Ovary (tissue), 9 donors: ENCODE measurements around the gene HSDL1. TPM values are rescaled to one million over a fixed set of nuclear protein-coding genes. Genes with fewer than 3 reads are reported as not detected.

Experiments
- DNase-seq, 5 donors: peaks; one replicate each; pipeline ENCODE4 v3.0.0-alpha.2; 2019 to 2020
- H3K27ac ChIP-seq, 2 donors: fragments of 200-600 bp; one replicate each; pipeline versions ENCODE4 v1.5.1 to v1.8.0; 2019 to 2022
- H3K27me3 ChIP-seq: fragments of 200-600 bp; one replicate; pipeline ENCODE4 v1.8.0; 2022
- H3K36me3 ChIP-seq: fragments of 200-600 bp; sonication (generic); one replicate; pipeline ENCODE4 v1.5.1; 2019
- H3K4me1 ChIP-seq: one replicate; pipeline ENCODE4 v1.8.1; 2013; ENCODE audit warnings: mild to moderate bottlenecking, moderate library complexity; ENCODE audit not compliant: insufficient read depth
- H3K4me3 ChIP-seq: fragments of 200-600 bp; sonication (generic); one replicate; pipeline ENCODE4 v1.5.1; 2017
- H3K9me3 ChIP-seq, 2 donors: fragments of 200-600 bp in 1 of 2; sonication (generic) in 1 of 2; one replicate each; pipeline versions ENCODE4 v1.5.1 to v1.8.1; 2013 to 2019; ENCODE audit warnings: mild to moderate bottlenecking in 1 of 2, moderate library complexity in 1 of 2
- EP300 ChIP-seq: sonication (generic); formaldehyde crosslinking; IDR thresholded peaks from one replicate; pipeline ENCODE4 v1.6.1; 2017; ENCODE audit warnings: antibody characterized with exemption
- POLR2A ChIP-seq: fragments of 450-650 bp; IDR thresholded peaks from one replicate; pipeline ENCODE4 v1.6.1; 2017; ENCODE audit warnings: antibody characterized with exemption, mild to moderate bottlenecking, moderate library complexity
- WGBS, 3 donors: extraction: QIAGEN DNeasy Blood & Tissue Kit in 1 of 3; methylation state at CpG; one replicate each; pipeline versions ENCODE4 v1.1.5 to v1.1.7; 2013 to 2017; 5-methylcytosine and 5-hydroxymethylcytosine counted together
- intact Hi-C, 4 donors: fragments of 100-400 bp; cut with DNase I; formaldehyde crosslinking; loops; one replicate each; pipeline versions ENCODE4 v1.11.0 to v1.15.1; 2022 to 2023
- polyA plus RNA-seq, 2 donors: library from polyadenylated mRNA; stranded (reverse); fragments of 200-250 nt in 1 of 2; fragments of 350-450 nt in 1 of 2; fragmentation: Illumina TruSeq in 1 of 2; extraction: RNeasy Lipid Tissue Mini Kit (QIAGEN cat#74804) in 1 of 2; gene quantifications; one replicate each; pipeline ENCODE4 v1.2.3, GENCODE V29; 2013 to 2014
- total RNA-seq, 7 donors: library from RNA; depleted of rRNA in 2 of 7; stranded (reverse); fragments of >200 nt in 2 of 7; fragmentation: NEBNext Ultra II Directional in 3 of 7; extraction: Animal tissue kit (Norgen Biotek cat#: 25700) in 3 of 7; gene quantifications; one replicate each; pipeline versions ENCODE4 v1.1.0 to v1.2.4, GENCODE V29; 2016 to 2023
- TF ChIP-seq, protein P1 (sequence below), 3 donors: fragments of 450-650 bp in 2 of 3; fragments of 200-600 bp in 1 of 3; IDR thresholded peaks; one replicate each; pipeline versions ENCODE4 v1.5.1 to v1.8.0; 2016 to 2022; ENCODE audit warnings: antibody characterized with exemption in 3 of 3, mild to moderate bottlenecking in 1 of 3
- donor health status: DM: no; HTN: no; CAD: no; lungs with moderate emphysema.
- donor health status: DM: no; HTN: no; CAD: no.
- donor health status: Bipolar disorder and iron deficiency.
- donor health status: DM: yes; HTN: yes; CAD: no.
- donor health status: DM: no; HTN: no; CAD: no.
- donor health status: DM: yes; HTN: yes; CAD: no.

Gene HSDL1
- total and polyA plus RNA-seq, 9 donors = 17.5 to 34.1 (median 27.2) TPM

DNA sequence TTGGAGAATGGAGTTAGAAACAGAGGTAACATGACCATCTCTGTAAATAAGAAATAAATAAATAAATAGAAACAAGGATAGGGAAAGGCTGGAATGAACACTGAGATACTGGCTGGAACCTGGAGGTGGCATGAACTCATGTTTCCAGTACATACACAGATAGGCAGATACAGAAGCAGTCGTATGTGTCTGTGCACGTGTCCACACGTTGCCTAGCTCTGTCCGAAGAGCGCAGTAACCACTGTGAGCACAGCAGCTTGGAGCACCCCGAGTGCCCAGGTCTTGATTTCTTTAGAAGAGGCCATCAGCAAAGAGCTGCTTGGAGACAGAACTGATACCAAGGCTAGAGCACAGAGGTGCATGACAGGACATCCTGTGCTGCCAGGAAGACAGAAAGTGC, 65.3 kb downstream of the HSDL1 start:
- H3K27me3 ChIP-seq = no peaks in the 10 kb centered on the region
- H3K27ac ChIP-seq = no peak overlapping the region
- no peak overlapping the region for H3K4me3 ChIP-seq
- H3K36me3 ChIP-seq = no peaks in the 10 kb centered on the region
- intact Hi-C loops = loop anchor here (5.0 to 10.0 kb wide), 3 partner anchors 95 to 105 kb away; partner anchors contain the start of gene TAF1C (in 2 of the 4)
- WGBS, 3 donors = 85 to 89% (median 87%) methylated on average over 6 of the region's 6 CpGs
- no peak for DNase-seq
- no peaks in the 10 kb centered on the region for H3K4me1 ChIP-seq
- H3K9me3 ChIP-seq = no peaks in the 10 kb centered on the region
- no peak for TF ChIP-seq POLR2A
- TF ChIP-seq EP300 = no peak
- TF ChIP-seq, protein P1, sequence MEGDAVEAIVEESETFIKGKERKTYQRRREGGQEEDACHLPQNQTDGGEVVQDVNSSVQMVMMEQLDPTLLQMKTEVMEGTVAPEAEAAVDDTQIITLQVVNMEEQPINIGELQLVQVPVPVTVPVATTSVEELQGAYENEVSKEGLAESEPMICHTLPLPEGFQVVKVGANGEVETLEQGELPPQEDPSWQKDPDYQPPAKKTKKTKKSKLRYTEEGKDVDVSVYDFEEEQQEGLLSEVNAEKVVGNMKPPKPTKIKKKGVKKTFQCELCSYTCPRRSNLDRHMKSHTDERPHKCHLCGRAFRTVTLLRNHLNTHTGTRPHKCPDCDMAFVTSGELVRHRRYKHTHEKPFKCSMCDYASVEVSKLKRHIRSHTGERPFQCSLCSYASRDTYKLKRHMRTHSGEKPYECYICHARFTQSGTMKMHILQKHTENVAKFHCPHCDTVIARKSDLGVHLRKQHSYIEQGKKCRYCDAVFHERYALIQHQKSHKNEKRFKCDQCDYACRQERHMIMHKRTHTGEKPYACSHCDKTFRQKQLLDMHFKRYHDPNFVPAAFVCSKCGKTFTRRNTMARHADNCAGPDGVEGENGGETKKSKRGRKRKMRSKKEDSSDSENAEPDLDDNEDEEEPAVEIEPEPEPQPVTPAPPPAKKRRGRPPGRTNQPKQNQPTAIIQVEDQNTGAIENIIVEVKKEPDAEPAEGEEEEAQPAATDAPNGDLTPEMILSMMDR (IDR thresholded peaks at IDR 0.05) = no peak

DNA sequence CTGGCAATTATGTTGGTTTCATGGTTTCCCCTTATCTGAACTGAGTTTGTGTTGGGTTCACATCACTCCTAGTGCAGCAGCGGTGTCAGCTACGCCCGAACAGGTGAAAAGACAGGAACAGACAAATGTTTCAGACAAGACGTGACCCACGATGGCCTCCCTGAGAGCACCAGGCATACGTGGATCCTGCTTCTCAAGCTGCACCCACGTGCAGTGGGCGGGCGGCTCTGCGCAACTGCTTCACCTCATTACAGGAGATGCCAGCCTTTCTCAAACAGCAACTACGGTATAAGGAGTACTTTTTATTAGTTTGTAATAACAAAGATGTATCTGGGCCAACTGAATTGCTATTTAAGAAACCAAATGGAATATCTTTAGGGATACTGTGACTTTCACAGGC, 69.6 kb downstream of the HSDL1 start:
- no peak overlapping the region for H3K4me3 ChIP-seq
- H3K27ac ChIP-seq = no peak overlapping the region
- TF ChIP-seq, protein P1 (IDR thresholded peaks at IDR 0.05) = no peak
- no peak for TF ChIP-seq POLR2A
- no peak for TF ChIP-seq EP300
- intact Hi-C loops = no loop called here
- H3K36me3 ChIP-seq = no peaks in the 10 kb centered on the region
- 89 to 91% (median 90%) methylated on average over 11 of the region's 11 CpGs for WGBS, 3 donors
- DNase-seq = no peak
- H3K27me3 ChIP-seq = no peaks in the 10 kb centered on the region
- no peaks in the 10 kb centered on the region for H3K9me3 ChIP-seq
- H3K4me1 ChIP-seq = no peaks in the 10 kb centered on the region

DNA sequence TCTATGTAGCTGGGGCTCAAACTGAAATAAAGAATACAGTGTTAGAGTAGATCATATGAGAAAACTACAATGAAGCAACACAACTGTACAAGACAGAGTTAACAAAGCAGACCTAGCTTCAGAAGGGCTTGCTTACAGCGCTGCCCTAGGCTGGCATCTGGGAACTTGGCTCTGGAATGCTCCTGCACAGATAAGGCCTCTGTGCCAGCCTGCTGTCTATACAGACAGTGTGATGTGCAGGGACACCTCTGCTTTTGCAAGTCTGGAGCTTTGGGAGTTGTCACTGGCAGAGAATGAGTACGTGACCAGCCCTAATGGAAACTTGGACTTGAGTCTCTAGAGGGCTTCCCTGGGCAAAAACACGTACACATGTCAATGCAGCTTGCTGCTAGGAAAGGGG, 70.3 kb downstream of the HSDL1 start:
- intact Hi-C loops = no loop called here
- Histone ChIP-seq H3K4me3 (no peak overlapping the region), H3K27me3 (no peaks in the 10 kb centered on the region), H3K27ac (no peak overlapping the region), H3K36me3 (no peaks in the 10 kb centered on the region), H3K9me3 (no peaks in the 10 kb centered on the region), H3K4me1 (no peaks in the 10 kb centered on the region)
- TF ChIP-seq EP300 (no peak), POLR2A (no peak)
- TF ChIP-seq, protein P1 (IDR thresholded peaks at IDR 0.05) = no peak
- WGBS, 3 donors = 91 to 97% (median 93%) methylated on average over 3 of the region's 3 CpGs
- DNase-seq = no peak

Other genes with a start within 250 kb of the HSDL1 start
- 10 to 100 TPM in 2 of 7 donors, 1 to 10 TPM in 5; 6.8 to 11.8 (median 8.8) TPM for gene MLYCD, start 246.1 kb downstream of the HSDL1 start, total RNA-seq
- 1 to 10 TPM; 4.4 to 4.6 TPM for gene MLYCD, start 246.1 kb downstream of the HSDL1 start, polyA plus RNA-seq
- 1 to 10 TPM; 2.0 to 9.3 (median 5.4) TPM for gene OSGIN1, start 191.9 kb downstream of the HSDL1 start, total RNA-seq
- 1 to 10 TPM in 1 of 2 donors, under 1 TPM in 1; 0.65 to 5.5 TPM for gene OSGIN1, start 191.9 kb downstream of the HSDL1 start, polyA plus RNA-seq
- gene NECAB2, start 176.9 kb downstream of the HSDL1 start, total RNA-seq = under 1 TPM in 3 of 7 donors, not detected in 4; 0.20 to 0.50 (median 0.37) TPM
- 1 to 10 TPM in 1 of 2 donors, under 1 TPM in 1; 0.65 to 1.6 TPM for gene NECAB2, start 176.9 kb downstream of the HSDL1 start, polyA plus RNA-seq
- under 1 TPM in 2 of 7 donors, not detected in 5; 0.62 to 0.66 TPM for gene SLC38A8, start 102.4 kb downstream of the HSDL1 start, total RNA-seq
- under 1 TPM in 1 of 2 donors, not detected in 1; 0.98 TPM for gene SLC38A8, start 102.4 kb downstream of the HSDL1 start, polyA plus RNA-seq
- gene MBTPS1, start 28.2 kb downstream of the HSDL1 start, total RNA-seq = 10 to 100 TPM; 78.8 to 99.2 (median 90.3) TPM
- gene MBTPS1, start 28.2 kb downstream of the HSDL1 start, polyA plus RNA-seq = 100 to 1,000 TPM in 1 of 2 donors, 10 to 100 TPM in 1; 73.8 to 122 TPM
- 10 to 100 TPM in 1 of 7 donors, 1 to 10 TPM in 4, under 1 TPM in 2; 0.33 to 42.6 (median 3.6) TPM for gene DNAAF1, start 131 bp upstream of the HSDL1 start, total RNA-seq
- gene DNAAF1, start 131 bp upstream of the HSDL1 start, polyA plus RNA-seq = 1 to 10 TPM in 1 of 2 donors, under 1 TPM in 1; 0.95 to 1.1 TPM
- 10 to 100 TPM; 39.7 to 89.0 (median 58.4) TPM for gene TAF1C, start 41.9 kb upstream of the HSDL1 start, total RNA-seq
- 10 to 100 TPM; 14.1 to 63.8 TPM for gene TAF1C, start 41.9 kb upstream of the HSDL1 start, polyA plus RNA-seq
- gene ADAD2, start 46.0 kb upstream of the HSDL1 start, total RNA-seq = under 1 TPM in 2 of 7 donors, not detected in 5; 0.71 to 0.97 TPM
- gene ADAD2, start 46.0 kb upstream of the HSDL1 start, polyA plus RNA-seq = 1 to 10 TPM in 1 of 2 donors, under 1 TPM in 1; 0.12 to 2.0 TPM
- not detected for gene KCNG4, start 94.8 kb upstream of the HSDL1 start, total RNA-seq
- gene KCNG4, start 94.8 kb upstream of the HSDL1 start, polyA plus RNA-seq = not detected
- gene WFDC1, start 149.7 kb upstream of the HSDL1 start, total RNA-seq = 1 to 10 TPM in 4 of 7 donors, under 1 TPM in 3; 0.57 to 3.4 (median 2.1) TPM
- gene WFDC1, start 149.7 kb upstream of the HSDL1 start, polyA plus RNA-seq = 10 to 100 TPM in 1 of 2 donors, 1 to 10 TPM in 1; 8.4 to 10.7 TPM
- 1 to 10 TPM in 4 of 7 donors, under 1 TPM in 1, not detected in 2; 0.67 to 8.5 (median 1.5) TPM for gene ATP2C2, start 223.4 kb upstream of the HSDL1 start, total RNA-seq
- under 1 TPM in 1 of 2 donors, not detected in 1; 0.10 TPM for gene ATP2C2, start 223.4 kb upstream of the HSDL1 start, polyA plus RNA-seq